Measurements from ENCODE around the gene TRAF4.

The TRAF4 gene, protein sequence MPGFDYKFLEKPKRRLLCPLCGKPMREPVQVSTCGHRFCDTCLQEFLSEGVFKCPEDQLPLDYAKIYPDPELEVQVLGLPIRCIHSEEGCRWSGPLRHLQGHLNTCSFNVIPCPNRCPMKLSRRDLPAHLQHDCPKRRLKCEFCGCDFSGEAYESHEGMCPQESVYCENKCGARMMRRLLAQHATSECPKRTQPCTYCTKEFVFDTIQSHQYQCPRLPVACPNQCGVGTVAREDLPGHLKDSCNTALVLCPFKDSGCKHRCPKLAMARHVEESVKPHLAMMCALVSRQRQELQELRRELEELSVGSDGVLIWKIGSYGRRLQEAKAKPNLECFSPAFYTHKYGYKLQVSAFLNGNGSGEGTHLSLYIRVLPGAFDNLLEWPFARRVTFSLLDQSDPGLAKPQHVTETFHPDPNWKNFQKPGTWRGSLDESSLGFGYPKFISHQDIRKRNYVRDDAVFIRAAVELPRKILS

GRCh38 chr17:28743243-28744103 lies at the start of gene TRAF4:
Gene TRAF4 (plus strand): TSS chr17:28744011. CDS start chr17:28744113, 102 bp downstream.
- DNase-seq = peak; percentile 64

GRCh38 chr17:28698253-28698941 lies 45.4 kb upstream of the TRAF4 start:
- no peak for DNase-seq

- DNase-seq = no peak
Measured at GRCh38 chr17:28700278-28700677, 43.5 kb upstream of the TRAF4 start.

GRCh38 chr17:28700830-28701492 lies 42.9 kb upstream of the TRAF4 start:
- DNase-seq = no peak

DNA sequence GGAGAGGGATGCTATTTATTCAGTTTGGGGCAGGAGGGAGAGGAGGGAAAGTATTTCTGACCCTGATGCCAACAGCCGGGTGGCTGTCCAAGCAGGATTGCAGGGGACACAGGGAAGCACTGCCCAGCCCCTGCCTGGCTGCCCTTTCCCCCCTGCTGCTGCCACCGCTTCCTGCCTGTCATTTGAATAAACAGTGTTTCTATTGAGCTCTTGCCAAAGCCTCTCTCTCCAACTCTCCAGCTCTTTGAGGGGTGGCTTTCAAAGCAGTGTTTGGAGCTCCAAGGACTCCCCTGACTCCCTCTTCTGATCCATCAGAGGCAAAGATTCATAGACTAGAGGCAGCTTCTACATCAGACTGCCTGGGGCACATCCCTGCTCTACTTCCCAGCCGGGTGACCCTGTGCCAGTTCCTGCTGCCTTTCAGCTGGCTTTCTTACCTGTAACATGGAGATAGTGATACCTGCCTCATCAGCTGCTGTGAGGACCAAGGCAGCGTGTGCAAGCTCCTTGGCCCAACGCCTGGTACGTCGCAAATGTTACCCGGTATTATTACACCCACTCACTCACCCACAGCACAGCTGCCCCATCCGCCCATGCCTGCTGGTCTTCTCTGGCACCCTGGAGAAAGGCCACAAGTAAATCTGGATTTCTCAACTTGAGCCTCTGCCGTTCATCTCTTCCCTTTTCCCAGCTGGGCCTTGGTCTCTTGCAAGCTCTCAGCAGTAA lies 41.6 kb upstream of the TRAF4 start:
- peak; percentile 74 for DNase-seq

DNA sequence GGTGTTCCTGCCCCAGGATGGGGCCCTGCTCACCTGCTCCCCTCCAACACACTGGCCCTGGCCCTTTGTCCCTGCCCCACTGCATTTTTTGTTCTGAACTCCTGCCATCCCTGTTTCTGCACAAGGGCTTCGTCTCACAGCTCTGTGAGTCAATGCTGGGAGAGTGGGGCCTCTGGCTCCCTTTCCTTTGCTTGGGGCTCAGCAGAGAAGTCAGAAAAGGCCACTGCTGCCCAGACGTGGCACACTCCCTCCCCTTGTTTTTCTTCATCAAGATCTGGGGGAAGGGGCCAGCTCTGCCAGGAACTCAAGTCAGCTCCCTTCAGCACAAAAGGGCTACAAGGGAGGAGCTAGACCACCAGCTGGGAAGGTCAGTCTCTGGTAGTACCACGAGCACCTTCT lies 41.1 kb upstream of the TRAF4 start:
- no peak for DNase-seq

DNA sequence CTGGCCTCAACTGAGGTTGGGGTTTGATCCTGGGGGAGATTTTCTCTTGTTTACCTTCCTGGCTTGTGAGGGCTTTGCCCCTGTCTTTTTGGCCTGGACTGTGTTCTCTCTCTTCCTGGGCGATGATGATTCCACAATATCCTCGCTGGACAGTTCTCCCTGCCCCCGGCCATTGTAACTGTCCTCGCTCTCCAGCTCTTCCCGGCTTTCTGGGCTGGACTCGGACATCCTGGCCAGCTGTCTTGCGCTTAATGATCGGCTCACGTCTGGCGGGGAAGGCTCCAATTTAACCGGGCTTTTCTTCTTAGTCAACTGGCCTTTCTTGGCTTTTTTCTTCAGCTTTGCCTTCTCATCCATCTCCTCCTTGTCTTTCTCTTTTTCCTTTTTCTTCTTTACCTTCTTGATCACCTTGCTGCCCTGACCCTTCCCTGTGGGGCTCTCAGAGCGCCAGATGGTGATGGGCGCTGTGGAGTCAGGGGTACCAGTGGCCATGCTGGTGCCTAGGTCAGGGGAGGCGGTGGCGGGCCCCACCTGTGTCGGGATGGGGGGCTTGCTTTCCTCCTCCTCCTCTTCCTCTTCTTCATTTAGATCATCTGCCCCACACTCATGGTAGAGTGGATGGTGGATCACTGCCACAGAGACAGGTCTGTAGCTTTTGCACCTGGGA lies 40.1 kb upstream of the TRAF4 start:
- DNase-seq = no peak

GRCh38 chr17:28704219-28704858 lies 39.5 kb upstream of the TRAF4 start:
- no peak for DNase-seq

- DNase-seq = no peak
Measured at GRCh38 chr17:28705074-28705659, 38.6 kb upstream of the TRAF4 start.

GRCh38 chr17:28705728-28706334 lies 38.0 kb upstream of the TRAF4 start:
- DNase-seq = no peak

- no peak for DNase-seq
Measured at GRCh38 chr17:28706471-28707338, 37.1 kb upstream of the TRAF4 start.

- DNase-seq = no peak
Measured at GRCh38 chr17:28707339-28707720, 36.5 kb upstream of the TRAF4 start.

DNA sequence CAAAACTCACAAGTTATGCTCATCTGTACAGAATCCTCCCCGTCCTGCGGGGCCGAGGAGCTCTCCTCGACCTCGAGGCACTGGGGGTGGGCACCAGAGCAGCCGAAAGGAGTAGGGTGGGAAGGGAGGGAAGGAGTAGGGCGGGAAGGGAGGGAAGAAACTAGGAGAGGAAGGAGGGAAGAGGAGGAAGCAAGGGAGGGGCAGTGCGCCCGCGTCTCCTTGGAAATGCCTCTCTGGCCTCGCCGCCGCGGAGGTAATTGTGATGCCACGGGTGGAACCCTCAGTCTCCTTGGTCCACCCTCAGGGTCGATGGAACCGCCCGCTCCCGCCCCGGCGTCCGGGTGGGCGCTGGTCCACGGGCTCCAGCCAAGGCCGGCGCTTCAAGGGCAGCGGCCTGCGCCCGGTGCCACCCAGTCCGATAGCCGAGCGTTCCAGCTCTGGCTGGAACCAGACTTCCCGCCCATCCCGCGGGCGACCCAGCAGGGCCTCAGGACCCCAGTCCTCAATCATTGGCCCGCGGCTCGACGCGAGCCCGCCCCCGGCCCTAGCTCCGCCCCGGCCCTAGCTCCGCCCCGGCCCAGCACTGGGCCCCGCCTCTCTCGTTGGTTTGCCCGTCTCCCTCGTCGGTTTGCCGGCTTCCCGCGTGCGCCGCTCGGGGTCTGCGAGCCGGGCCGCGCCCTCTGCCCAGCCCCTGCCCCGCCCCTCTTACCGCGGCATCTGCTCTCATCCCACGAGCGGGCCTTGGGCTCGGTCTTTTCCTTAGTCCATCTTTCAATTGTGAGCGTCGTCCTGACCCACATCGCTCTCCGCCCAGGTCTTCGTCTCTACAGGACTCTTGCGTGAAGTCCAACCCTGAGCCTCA lies 32.7 kb upstream of the TRAF4 start:
- peak; percentile 74 for DNase-seq

DNA sequence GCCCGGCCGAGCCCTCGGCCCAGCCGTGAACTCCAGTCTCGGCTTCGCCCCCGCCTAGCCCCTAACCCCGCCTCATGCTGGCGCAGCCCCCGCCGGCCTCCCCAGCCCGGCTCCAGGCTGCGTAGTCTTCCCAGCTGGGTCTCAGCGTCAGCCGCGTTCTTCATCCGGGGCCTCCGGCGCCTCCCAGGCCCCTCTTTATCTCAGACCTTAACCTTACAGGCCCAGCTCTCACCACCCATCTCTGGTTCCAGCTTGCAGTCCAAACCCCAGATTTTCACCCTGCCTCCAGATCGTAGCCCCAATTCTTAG lies 32.1 kb upstream of the TRAF4 start, which contains the start of gene PROCA1:
TSS of gene PROCA1 (minus strand) at position 166 of the 309 bp plus-strand sequence. CDS start 228 bp downstream, outside the sequence.
- no peak for DNase-seq

GRCh38 chr17:28712032-28712704 lies 31.6 kb upstream of the TRAF4 start:
- DNase-seq = no peak

DNA sequence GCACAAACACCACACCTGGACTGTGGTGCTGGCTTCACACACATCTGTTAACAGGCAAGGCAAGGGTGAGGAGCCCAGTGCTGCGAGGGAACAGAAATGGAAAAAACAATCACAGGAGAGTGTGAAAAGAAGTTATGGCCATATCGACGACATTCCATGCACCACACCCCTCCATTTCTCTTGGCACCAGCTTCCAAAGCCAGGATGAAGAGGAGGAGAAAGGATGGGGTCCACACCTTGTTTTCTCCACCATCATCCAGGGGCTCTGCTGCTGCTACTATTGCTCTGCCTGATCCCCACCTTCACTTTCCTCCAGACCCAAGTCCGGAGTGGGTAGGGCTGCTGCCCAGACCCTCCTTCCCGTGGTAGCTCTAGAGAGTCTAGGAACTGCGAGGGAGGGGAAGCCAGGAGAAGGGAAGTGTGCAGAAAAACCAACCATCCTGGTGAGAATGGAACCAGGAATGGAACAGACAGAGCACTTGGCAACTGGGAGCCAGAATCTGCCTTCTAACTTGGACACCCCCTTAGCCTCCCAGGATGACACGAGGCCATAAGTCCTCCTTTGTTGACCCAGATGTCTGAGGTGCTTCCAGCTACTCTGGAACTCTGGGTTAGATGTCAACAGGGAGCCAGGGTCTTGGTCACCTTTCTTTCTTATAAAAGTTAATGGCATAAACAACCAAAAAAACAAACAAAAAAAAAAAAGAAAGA lies 31.0 kb upstream of the TRAF4 start:
- DNase-seq = no peak

- DNase-seq = no peak
Measured at GRCh38 chr17:28714281-28714680, 29.5 kb upstream of the TRAF4 start.
